Memory B cell (primary cell): ENCODE data around the gene SLC2A11.

Source experiments
- ATAC-seq: fragments of 150-1000 bp; cut with Tn5 transposase; 2 replicates; pipeline ENCODE4 v1.10.0; 2021; ENCODE audit warnings: low read depth, mild to moderate bottlenecking, moderate library complexity
- DNase-seq, 2 donors: peaks; one replicate each; pipeline ENCODE4 v3.0.0; 2022; ENCODE audit warnings: low spot score in 2 of 2
- H3K27ac Mint-ChIP-seq: one replicate; pipeline ENCODE4 v1.8.0; 2022; ENCODE audit warnings: mild to moderate bottlenecking, moderate library complexity, mixed read lengths
- H3K27me3 Mint-ChIP-seq: one replicate; pipeline ENCODE4 v1.8.0; 2022; ENCODE audit warnings: mixed read lengths
- H3K36me3 Mint-ChIP-seq: one replicate; pipeline ENCODE4 v1.8.0; 2022; ENCODE audit warnings: mild to moderate bottlenecking, mixed read lengths
- H3K4me1 Mint-ChIP-seq: one replicate; pipeline ENCODE4 v1.8.0; 2022; ENCODE audit warnings: mixed read lengths
- H3K4me3 Mint-ChIP-seq: one replicate; pipeline ENCODE4 v1.8.0; 2022; ENCODE audit warnings: mild to moderate bottlenecking, moderate library complexity, mixed read lengths
- H3K9me3 Mint-ChIP-seq: one replicate; pipeline ENCODE4 v1.8.0; 2022; ENCODE audit warnings: mixed read lengths

Gene SLC2A11

DNA sequence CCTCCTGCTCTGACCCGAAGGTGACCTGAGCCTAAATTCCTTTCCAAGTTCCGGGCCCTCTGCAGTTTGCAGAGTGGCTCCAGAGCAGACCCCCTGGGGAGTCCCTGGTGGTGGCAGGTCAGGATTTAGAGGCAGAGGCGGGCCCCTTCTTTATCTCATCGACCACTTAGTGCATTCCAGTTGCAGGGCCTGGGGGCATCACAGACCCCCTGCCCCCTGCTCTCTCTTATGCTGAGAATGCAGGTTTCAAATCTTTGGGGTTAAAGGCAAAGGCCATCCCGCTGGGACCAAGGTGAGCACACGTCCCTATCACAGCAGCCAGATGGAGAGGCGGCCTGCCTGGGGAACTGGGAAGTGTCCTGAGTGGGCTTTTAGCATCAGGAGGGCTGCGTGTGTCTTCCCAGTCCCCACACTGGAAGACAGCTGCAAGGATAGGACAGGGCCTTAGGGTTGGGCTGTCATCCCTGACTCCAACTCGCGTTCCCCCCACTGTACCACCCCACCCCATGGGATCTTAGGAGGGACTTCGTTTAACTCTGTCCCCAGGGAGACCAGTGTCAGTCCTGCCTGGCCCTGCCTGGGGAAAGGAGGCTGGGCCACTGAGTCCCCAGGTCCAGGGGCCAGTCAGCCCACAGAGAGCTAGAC lies 30.2 kb upstream of the SLC2A11 start:
- ATAC-seq (no peak), DNase-seq (no peak)
- Mint-ChIP-seq H3K4me1 (peaks cover 36% of the 10 kb centered on the region), H3K36me3 (peaks cover 38% of the 10 kb centered on the region), H3K27ac (no peak overlapping the region), H3K4me3 (no peak overlapping the region), H3K9me3 (no peaks in the 10 kb centered on the region), H3K27me3 (no peaks in the 10 kb centered on the region)

DNA sequence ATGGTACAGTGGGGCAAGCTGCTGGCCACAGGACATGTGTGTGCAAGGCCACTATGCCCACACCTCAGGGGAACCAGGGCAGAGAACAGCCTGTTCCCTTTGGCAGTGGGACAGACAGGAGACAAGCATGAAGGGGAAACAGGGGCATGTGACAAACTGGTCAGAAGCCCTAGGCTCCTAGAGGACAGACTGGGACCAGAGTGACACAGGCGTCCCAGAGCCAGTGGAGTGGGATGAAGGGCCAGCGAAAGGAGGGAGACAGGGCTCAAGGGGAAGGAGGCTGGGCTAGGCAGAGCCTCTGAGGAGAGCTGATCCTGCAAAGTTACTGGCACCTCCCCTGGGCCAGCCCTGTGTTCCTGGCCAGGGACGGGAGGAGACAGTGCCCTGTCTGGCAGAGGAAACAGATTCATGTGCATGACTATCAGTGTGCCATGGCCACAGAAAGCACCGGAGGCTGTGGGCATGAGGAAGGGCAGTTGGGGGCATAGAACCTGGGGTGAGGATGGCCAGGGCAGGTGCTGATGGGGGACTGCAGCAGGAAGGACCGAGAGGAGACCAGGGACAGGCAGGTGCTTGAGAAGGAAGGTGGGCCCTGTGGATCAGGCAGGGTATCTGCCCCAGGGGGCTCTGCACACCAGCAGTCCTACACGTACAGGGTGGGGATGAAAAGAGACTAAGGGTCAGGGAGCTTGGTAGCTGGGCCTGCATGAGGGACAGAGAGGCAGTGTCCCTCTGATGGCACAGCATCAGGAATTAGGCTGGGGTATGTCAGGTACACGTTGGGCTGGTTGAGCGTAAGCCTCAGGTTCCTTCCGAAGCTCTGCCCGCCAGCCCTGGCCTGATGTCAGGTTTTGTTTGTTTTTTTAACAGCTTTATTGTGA lies 28.6 kb upstream of the SLC2A11 start:
- no peak for DNase-seq
- Mint-ChIP-seq H3K27ac (peak overlapping the region; percentile 24), H3K4me3 (peak overlapping the region; percentile 0), H3K9me3 (no peaks in the 10 kb centered on the region), H3K36me3 (peaks cover 28% of the 10 kb centered on the region), H3K4me1 (peaks cover 25% of the 10 kb centered on the region), H3K27me3 (no peaks in the 10 kb centered on the region)
- ATAC-seq = no peak

DNA sequence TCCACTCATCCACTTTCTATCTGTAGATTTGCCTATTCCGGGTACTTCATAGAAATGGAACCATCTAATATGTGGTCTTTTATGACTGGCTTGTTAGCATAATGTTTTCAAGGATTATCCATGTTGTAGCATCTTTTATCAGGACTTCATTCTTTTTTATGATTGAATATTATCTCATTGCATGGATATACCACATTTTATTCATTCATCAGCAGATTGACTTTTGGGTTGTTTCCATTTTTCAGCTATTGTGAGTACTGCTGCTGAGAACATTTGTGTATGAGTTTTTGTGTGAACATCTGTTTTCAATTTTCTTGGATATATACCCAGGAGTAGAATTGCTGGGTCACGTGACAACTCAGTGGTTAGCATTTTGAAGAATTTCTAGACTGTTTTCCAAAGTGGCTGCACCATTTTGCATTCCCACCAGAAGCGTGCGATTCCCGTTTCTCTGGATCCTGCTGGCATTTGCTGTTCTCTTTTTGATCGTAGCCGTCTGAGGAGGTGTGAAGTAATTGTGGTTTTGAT lies 27.8 kb upstream of the SLC2A11 start:
- peak overlapping the region; percentile 18 for H3K4me3 Mint-ChIP-seq
- ATAC-seq (peak; percentile 14), DNase-seq (no peak)
- peaks cover 25% of the 10 kb centered on the region for H3K36me3 Mint-ChIP-seq
- H3K4me1 Mint-ChIP-seq = peaks cover 23% of the 10 kb centered on the region
- H3K27ac Mint-ChIP-seq = peak overlapping the region; percentile 12
- H3K9me3 Mint-ChIP-seq = no peaks in the 10 kb centered on the region
- no peaks in the 10 kb centered on the region for H3K27me3 Mint-ChIP-seq

GRCh38 chr22:23831261-23831660 lies 26.4 kb upstream of the SLC2A11 start:
- Mint-ChIP-seq H3K4me3 (no peak overlapping the region), H3K36me3 (peaks cover 17% of the 10 kb centered on the region), H3K9me3 (no peaks in the 10 kb centered on the region), H3K27me3 (no peaks in the 10 kb centered on the region), H3K27ac (no peak overlapping the region), H3K4me1 (peaks cover 30% of the 10 kb centered on the region)
- DNase-seq (no peak), ATAC-seq (no peak)

GRCh38 chr22:23831781-23832180 lies 25.9 kb upstream of the SLC2A11 start:
- Mint-ChIP-seq H3K27me3 (no peaks in the 10 kb centered on the region), H3K4me1 (peaks cover 35% of the 10 kb centered on the region), H3K27ac (no peak overlapping the region), H3K9me3 (no peaks in the 10 kb centered on the region), H3K36me3 (peaks cover 14% of the 10 kb centered on the region), H3K4me3 (no peak overlapping the region)
- ATAC-seq (no peak), DNase-seq (no peak)

DNA sequence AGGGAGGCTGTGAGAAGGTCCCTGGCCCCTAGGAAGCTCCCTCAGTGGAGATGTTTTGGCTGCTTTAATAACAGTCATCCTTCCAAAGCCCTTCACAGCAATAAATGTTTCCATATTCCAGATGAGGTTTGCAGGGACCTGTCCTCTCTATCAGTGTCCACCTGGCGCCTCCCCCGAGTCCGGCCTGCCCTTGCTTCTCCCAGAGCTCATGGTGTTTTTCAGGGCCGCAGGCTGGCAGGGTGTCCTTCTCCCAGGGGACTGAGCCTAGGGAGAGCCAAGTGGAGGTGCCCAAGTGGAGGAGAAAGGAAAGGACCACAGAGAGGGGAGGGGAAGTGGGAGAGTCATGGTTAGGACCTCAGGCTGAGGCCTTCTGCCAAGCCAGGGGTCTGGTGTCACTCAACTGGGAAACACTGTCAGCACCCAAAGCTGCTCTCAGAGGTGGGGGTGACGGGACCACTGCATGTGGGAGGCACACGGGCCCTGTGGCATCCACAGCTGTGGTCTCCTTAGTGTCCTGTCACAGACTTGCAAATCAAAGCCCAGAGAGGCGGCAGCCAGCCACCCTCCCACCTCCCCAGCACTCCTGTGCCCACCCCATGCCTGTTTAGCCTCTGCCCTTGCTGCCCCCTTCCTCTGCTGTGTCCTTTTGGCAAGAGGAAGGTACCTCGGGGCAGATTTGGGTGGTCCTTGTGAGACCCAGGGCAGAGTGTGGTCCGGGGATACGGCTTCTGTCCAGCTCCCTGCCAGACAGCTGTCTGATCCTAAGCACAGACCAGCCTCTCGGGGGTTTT lies 25.3 kb upstream of the SLC2A11 start:
- Mint-ChIP-seq H3K27ac (no peak overlapping the region), H3K9me3 (no peaks in the 10 kb centered on the region), H3K36me3 (peaks cover 14% of the 10 kb centered on the region), H3K4me1 (peaks cover 41% of the 10 kb centered on the region), H3K4me3 (no peak overlapping the region), H3K27me3 (no peaks in the 10 kb centered on the region)
- ATAC-seq (no peak), DNase-seq (no peak)

- H3K9me3 Mint-ChIP-seq = no peaks in the 10 kb centered on the region
- no peak overlapping the region for H3K4me3 Mint-ChIP-seq
- no peak overlapping the region for H3K27ac Mint-ChIP-seq
- peaks cover 46% of the 10 kb centered on the region for H3K4me1 Mint-ChIP-seq
- DNase-seq (no peak), ATAC-seq (no peak)
- H3K36me3 Mint-ChIP-seq = peaks cover 12% of the 10 kb centered on the region
- no peaks in the 10 kb centered on the region for H3K27me3 Mint-ChIP-seq
These were observed 24.5 kb upstream of the SLC2A11 start for GRCh38 chr22:23833017-23833751.

- peaks cover 42% of the 10 kb centered on the region for H3K4me1 Mint-ChIP-seq
- no peak overlapping the region for H3K27ac Mint-ChIP-seq
- H3K27me3 Mint-ChIP-seq = no peaks in the 10 kb centered on the region
- DNase-seq (no peak), ATAC-seq (no peak)
- no peak overlapping the region for H3K4me3 Mint-ChIP-seq
- H3K36me3 Mint-ChIP-seq = peaks cover 9% of the 10 kb centered on the region
- no peaks in the 10 kb centered on the region for H3K9me3 Mint-ChIP-seq
These were observed 23.8 kb upstream of the SLC2A11 start for GRCh38 chr22:23833911-23834317.

DNA sequence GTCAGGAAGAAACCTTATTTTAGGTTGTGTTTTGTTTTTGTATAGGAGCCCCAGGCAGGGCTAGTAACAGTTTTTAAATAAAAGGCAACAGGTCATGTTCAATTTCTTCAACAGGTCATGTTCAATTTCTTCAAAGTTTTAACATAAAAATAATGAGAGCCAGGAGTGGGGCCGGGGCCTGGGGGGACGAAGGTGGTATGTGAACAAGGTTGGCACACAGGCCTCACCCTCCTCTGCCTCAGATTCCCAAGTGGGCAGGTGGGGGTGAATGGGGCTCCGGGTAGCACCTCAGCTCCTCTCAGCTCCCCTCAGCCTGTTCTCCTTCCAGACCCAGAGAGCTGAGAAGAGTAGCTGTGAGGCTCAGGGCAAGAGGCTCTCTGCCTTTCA lies 23.3 kb upstream of the SLC2A11 start:
- Mint-ChIP-seq H3K4me3 (no peak overlapping the region), H3K27me3 (no peaks in the 10 kb centered on the region), H3K9me3 (no peaks in the 10 kb centered on the region), H3K4me1 (peaks cover 41% of the 10 kb centered on the region), H3K27ac (no peak overlapping the region), H3K36me3 (peaks cover 6% of the 10 kb centered on the region)
- ATAC-seq = no peak
- DNase-seq = no peak

- Mint-ChIP-seq H3K27me3 (no peaks in the 10 kb centered on the region), H3K9me3 (no peaks in the 10 kb centered on the region), H3K4me3 (no peak overlapping the region), H3K27ac (peak overlapping the region; percentile 90), H3K36me3 (peaks cover 6% of the 10 kb centered on the region), H3K4me1 (peaks cover 40% of the 10 kb centered on the region)
- no peak for DNase-seq
- ATAC-seq = no peak
These were observed 22.7 kb upstream of the SLC2A11 start for GRCh38 chr22:23834793-23835483.

DNA sequence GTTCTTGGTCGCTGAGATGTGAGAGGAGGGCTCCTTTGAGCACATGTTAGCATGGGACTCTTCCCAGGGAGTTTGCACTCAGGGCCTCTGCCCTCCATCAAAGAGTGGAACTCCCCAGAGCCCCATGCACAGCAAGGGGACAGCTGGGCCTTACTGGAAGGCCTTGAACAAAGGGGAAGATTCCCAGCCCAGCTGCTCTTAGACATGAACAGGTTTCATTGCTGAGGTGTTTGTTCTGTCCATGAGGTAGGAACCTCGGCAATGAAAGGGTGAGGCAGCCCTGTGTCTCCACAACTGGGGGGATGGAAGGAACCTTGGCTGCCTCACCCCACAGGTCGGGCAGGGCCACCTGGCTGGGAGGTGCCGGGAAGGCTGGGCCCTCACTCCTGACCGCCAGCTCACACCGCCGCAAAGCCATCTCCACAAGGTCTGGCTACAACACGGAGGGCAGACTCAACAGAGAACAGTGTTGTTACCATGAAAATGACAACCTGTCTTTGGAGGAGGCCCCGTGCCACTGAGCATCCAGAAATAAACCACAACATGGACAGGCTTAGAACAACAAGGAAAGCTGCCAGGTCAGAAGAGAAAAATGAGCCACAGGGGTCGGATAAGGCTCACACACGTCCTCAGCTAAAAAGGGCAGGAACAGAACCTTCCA lies 22.1 kb upstream of the SLC2A11 start:
- Mint-ChIP-seq H3K4me3 (no peak overlapping the region), H3K36me3 (peaks cover 3% of the 10 kb centered on the region), H3K27ac (peak overlapping the region; percentile 90), H3K27me3 (no peaks in the 10 kb centered on the region), H3K9me3 (no peaks in the 10 kb centered on the region), H3K4me1 (peaks cover 36% of the 10 kb centered on the region)
- DNase-seq (no peak), ATAC-seq (no peak)

DNA sequence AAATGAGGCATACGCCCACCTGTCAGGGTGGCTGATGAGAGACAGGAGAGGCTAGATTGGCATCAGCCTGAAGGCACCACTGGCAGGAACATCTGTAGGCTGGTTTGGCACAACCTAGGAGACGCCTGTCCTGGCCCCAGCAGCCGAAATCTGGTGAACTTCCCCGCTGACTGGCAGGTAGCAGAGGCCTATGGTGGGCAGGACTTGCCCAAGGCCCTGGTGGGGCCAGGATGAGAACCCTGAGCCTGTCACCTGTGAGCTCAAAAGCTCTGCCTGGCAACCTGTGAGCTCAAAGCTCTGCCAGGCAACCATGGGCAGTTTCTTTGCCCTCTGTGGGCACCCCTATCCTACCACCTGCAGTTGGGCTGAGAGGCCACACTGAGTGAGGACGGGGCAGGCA lies 21.4 kb upstream of the SLC2A11 start:
- peak overlapping the region; percentile 90 for H3K27ac Mint-ChIP-seq
- H3K4me3 Mint-ChIP-seq = peak overlapping the region; percentile 53
- H3K9me3 Mint-ChIP-seq = no peaks in the 10 kb centered on the region
- H3K27me3 Mint-ChIP-seq = no peaks in the 10 kb centered on the region
- ATAC-seq (no peak), DNase-seq (no peak)
- H3K4me1 Mint-ChIP-seq = peaks cover 40% of the 10 kb centered on the region
- peaks cover 2% of the 10 kb centered on the region for H3K36me3 Mint-ChIP-seq
